SU-DHL-6 (cell line): Measurements from ENCODE around the gene RAB6A.
"Not testable (repeated sequence)": the region's sequence is repeated elsewhere in the genome, so short reads cannot be mapped to it uniquely, and the experiment has no call there.

Source experiments
- H2AFZ ChIP-seq: fragments of 200-600 bp; sonication (generic); 2 replicates; pipeline ENCODE4 v1.6.1; 2014; ENCODE audit warnings: low read depth, mild to moderate bottlenecking, moderate library complexity, mixed read lengths, antibody characterized with exemption, low read length; ENCODE audit not compliant: severe bottlenecking
- H3F3A ChIP-seq: fragments of 200-600 bp; shearing (Covaris generic); 2 replicates; pipeline ENCODE4 v1.6.0; 2016; ENCODE audit warnings: antibody characterized with exemption, mild to moderate bottlenecking; ENCODE audit not compliant: insufficient read depth
- H3K27ac ChIP-seq: fragments of 200-600 bp; sonication (generic); 2 replicates; pipeline ENCODE4 v1.5.1; 2016; ENCODE audit warnings: low read depth, mild to moderate bottlenecking, low read length, moderate library complexity, mixed read lengths
- H3K27me3 ChIP-seq: fragments of 200-600 bp; sonication (generic), shearing (Covaris generic); 2 replicates; pipeline ENCODE4 v1.6.0; 2014; ENCODE audit warnings: mild to moderate bottlenecking, low read length
- H3K36me3 ChIP-seq: fragments of 200-600 bp; sonication (generic); 2 replicates; pipeline ENCODE4 v1.6.1; 2014; ENCODE audit warnings: mild to moderate bottlenecking, low read length, mixed read lengths
- H3K4me2 ChIP-seq: fragments of 300-600, 200-600 bp; shearing (Covaris generic), sonication (generic); 2 replicates; pipeline ENCODE4 v1.6.0; 2014; ENCODE audit warnings: low read length, low read depth, mild to moderate bottlenecking; ENCODE audit not compliant: poor library complexity, severe bottlenecking
- H3K4me3 ChIP-seq: fragments of 200-600 bp; sonication (generic); 2 replicates; pipeline ENCODE4 v1.5.1; 2014; ENCODE audit warnings: antibody characterized with exemption, low read length, mild to moderate bottlenecking, mixed read lengths; ENCODE audit not compliant: insufficient read depth, poor library complexity, severe bottlenecking
- H3K79me2 ChIP-seq: fragments of 200-600 bp; sonication (generic); 2 replicates; pipeline ENCODE4 v1.6.1; 2014; ENCODE audit warnings: mild to moderate bottlenecking, low read length, moderate library complexity; ENCODE audit not compliant: insufficient read depth
- H3K9ac ChIP-seq: fragments of 200-600 bp; sonication (generic); 2 replicates; pipeline ENCODE4 v1.7.0; 2014; ENCODE audit warnings: mild to moderate bottlenecking, low read length
- H3K9me2 ChIP-seq: fragments of 200-600 bp; sonication (generic); replicated peaks from 2 replicates; pipeline ENCODE4 v1.6.1; 2014; ENCODE audit warnings: low read length; ENCODE audit not compliant: insufficient read depth
- H3K9me3 ChIP-seq: fragments of 200-600 bp; sonication (generic); 2 replicates; pipeline ENCODE4 v1.6.1; 2014; ENCODE audit warnings: low read length, mixed read lengths; ENCODE audit not compliant: insufficient read depth
- H4K20me1 ChIP-seq: fragments of 200-600 bp; sonication (generic); 2 replicates; pipeline ENCODE4 v1.6.1; 2014; ENCODE audit warnings: low read depth, mild to moderate bottlenecking, antibody characterized with exemption, low read length, moderate library complexity, mixed read lengths
- CTCF ChIP-seq: fragments of 200-600 bp; sonication (generic); IDR thresholded peaks from one replicate; pipeline ENCODE4 v1.5.1; 2017; ENCODE audit warnings: antibody characterized with exemption, mild to moderate bottlenecking, low read length, moderate library complexity; ENCODE audit not compliant: insufficient read depth, poor library complexity, severe bottlenecking
- EZH2phosphoT487 ChIP-seq: fragments of 200-600 bp; sonication (generic), shearing (Covaris generic); conservative IDR thresholded peaks from 2 replicates; pipeline ENCODE4 v1.6.1; 2018; ENCODE audit warnings: mild to moderate bottlenecking, antibody characterized with exemption, low read length, moderate library complexity, mixed read lengths

The RAB6A gene

GRCh38 chr11:73743045-73743444, 17.8 kb downstream of the RAB6A start:
- Histone ChIP-seq H3K4me3 (no peak overlapping the region), H3K27ac (no peak overlapping the region), H2AFZ (no peak overlapping the region), H3K4me2 (no peak overlapping the region), H3K36me3 (no peaks in the 10 kb centered on the region), H3K79me2 (peaks cover 94% of the 10 kb centered on the region), H3F3A (peaks cover 5% of the 10 kb centered on the region; the same call in 1 of the 2 replicates), H3K9ac (no peak overlapping the region), H4K20me1 (peaks cover 6% of the 10 kb centered on the region; the same call in 1 of the 2 replicates), H3K9me3 (no peaks in the 10 kb centered on the region), H3K9me2 (no peaks in the 10 kb centered on the region), H3K27me3 (no peaks in the 10 kb centered on the region)
- no peak for TF ChIP-seq EZH2phosphoT487
- no peak for TF ChIP-seq CTCF

- H3K4me3 ChIP-seq, H3K9ac ChIP-seq, H4K20me1 ChIP-seq, H3K36me3 ChIP-seq, H3K27me3 ChIP-seq, H3K9me2 ChIP-seq, H2AFZ ChIP-seq, H3K9me3 ChIP-seq, H3K4me2 ChIP-seq, H3K27ac ChIP-seq, H3F3A ChIP-seq: not testable (repeated sequence)
- peaks cover 78% of the 10 kb centered on the region for H3K79me2 ChIP-seq
Observed at GRCh38 chr11:73735959-73736358, 24.9 kb downstream of the RAB6A start.

GRCh38 chr11:73734993-73735392, 25.9 kb downstream of the RAB6A start:
- Histone ChIP-seq H3K9me3 (no peaks in the 10 kb centered on the region), H3K4me3 (no peak overlapping the region), H3K9me2 (no peaks in the 10 kb centered on the region), H3K79me2 (peaks cover 75% of the 10 kb centered on the region), H3K4me2 (no peak overlapping the region), H2AFZ (no peak overlapping the region), H3K9ac (no peak overlapping the region), H3K36me3 (peaks cover 4% of the 10 kb centered on the region; the same call in 1 of the 2 replicates), H3K27ac (no peak overlapping the region), H3K27me3 (no peaks in the 10 kb centered on the region), H3F3A (peaks cover 8% of the 10 kb centered on the region; the same call in 1 of the 2 replicates), H4K20me1 (0 out of 2 replicates have a peak, but pooled peaks cover 3% of the 10 kb centered on the region)
- TF ChIP-seq CTCF (no peak), EZH2phosphoT487 (no peak)

GRCh38 chr11:73734011-73734410, 26.9 kb downstream of the RAB6A start:
- not testable (repeated sequence) for H3F3A ChIP-seq, H3K9me2 ChIP-seq, H3K9me3 ChIP-seq, H4K20me1 ChIP-seq, H3K27ac ChIP-seq, H3K27me3 ChIP-seq, H3K9ac ChIP-seq, H3K4me3 ChIP-seq, H2AFZ ChIP-seq, H3K36me3 ChIP-seq, H3K4me2 ChIP-seq
- peaks cover 66% of the 10 kb centered on the region for H3K79me2 ChIP-seq

GRCh38 chr11:73732936-73733335, 27.9 kb downstream of the RAB6A start:
- not testable (repeated sequence) for H3K4me2 ChIP-seq, H3K4me3 ChIP-seq, H3K9me3 ChIP-seq, H2AFZ ChIP-seq, H4K20me1 ChIP-seq, H3K9me2 ChIP-seq, H3K9ac ChIP-seq, H3K27me3 ChIP-seq, H3K27ac ChIP-seq, H3K36me3 ChIP-seq
- Histone ChIP-seq H3K79me2 (peaks cover 55% of the 10 kb centered on the region), H3F3A (peaks cover 16% of the 10 kb centered on the region; the same call in 1 of the 2 replicates)
